ENCODE data around the gene CNN3. TPM values are rescaled to one million over a fixed set of nuclear protein-coding genes. Genes with fewer than 3 reads are reported as not detected.

Gene CNN3
- polyA plus RNA-seq, 1 of the 3 experiments (the other 2 are of a cell fraction) = 204 TPM

- Histone ChIP-seq H3K9me2 (no peaks in the 10 kb centered on the region), H3K9ac (no peak overlapping the region), H3K27me3 (ENCODE audit: insufficient read depth) (no peaks in the 10 kb centered on the region), H3K4me1 (ENCODE audit: control insufficient read depth in 1 of 2, insufficient read depth in 2 of 2, low read depth in 1 of 2, low read length in 1 of 2) (peaks cover 4 to 7% of the 10 kb centered on the region in 2 experiments; a peak in 3 of 4 replicates), H3K4me3 (ENCODE audit: low read depth in 2 of 2, low read length in 1 of 2) (no peak overlapping the region), H3K27ac (ENCODE audit: low read depth in 2 of 2, low read length in 1 of 2) (peak overlapping the region in 1 of 2 experiments; percentile 55; a peak in 2 of 4 replicates), H3K9me3 (no peaks in the 10 kb centered on the region), H3K36me3 (replicated peaks in 1 of 2; ENCODE audit: control insufficient read depth in 1 of 2, insufficient read depth in 2 of 2, low read length in 1 of 2) (peaks cover 86% of the 10 kb centered on the region in 2 experiments), H3F3A (replicated peaks; ENCODE audit: insufficient read depth) (peaks cover 37% of the 10 kb centered on the region), H3K79me2 (ENCODE audit: insufficient read depth) (peaks cover 52% of the 10 kb centered on the region), H2AFZ (ENCODE audit: low read depth) (no peak overlapping the region), H4K20me1 (ENCODE audit: insufficient read depth) (peaks cover 19% of the 10 kb centered on the region), H3K4me2 (no peak overlapping the region)
- ChIA-PET POLR2A (no interaction called here), CTCF (interaction anchor here (1.2 to 3.5 kb wide), 3 partner anchors 44 to 145 kb away, joined by 4 to 19 read pairs (median 4); no protein-coding TSS in a partner anchor)
- TF ChIP-seq NRF1 (IDR thresholded peaks at IDR 0.05; ENCODE audit: low read depth, low read length) = no peak
- no peak for TF ChIP-seq REST (IDR thresholded peaks at IDR 0.05; ENCODE audit: low read depth, low read length)
- TF ChIP-seq RFX5 (IDR thresholded peaks at IDR 0.05; ENCODE audit: low read length) = no peak
- TF ChIP-seq TEAD4 (IDR thresholded peaks at IDR 0.05; ENCODE audit: borderline replicate concordance, insufficient read depth) = no peak
- no peak for TF ChIP-seq FOSL2 (IDR thresholded peaks at IDR 0.05; ENCODE audit: borderline replicate concordance, low read depth)
- TF ChIP-seq SMC3 (IDR thresholded peaks at IDR 0.05; ENCODE audit: low read depth, low read length) = no peak
- TF ChIP-seq RAD21 (IDR thresholded peaks at IDR 0.05; ENCODE audit: low read length) = no peak
- no peak for TF ChIP-seq SIN3A (IDR thresholded peaks at IDR 0.05; ENCODE audit: borderline replicate concordance, low read depth, low read length)
- no peak for TF ChIP-seq MAX (IDR thresholded peaks at IDR 0.05; ENCODE audit: low read depth)
- no peak for TF ChIP-seq MEF2A (IDR thresholded peaks at IDR 0.05; ENCODE audit: borderline replicate concordance, low read depth)
- no peak for TF ChIP-seq RCOR1 (IDR thresholded peaks at IDR 0.05; ENCODE audit: low read length)
- no peak for TF ChIP-seq RXRA (IDR thresholded peaks at IDR 0.05; ENCODE audit: borderline replicate concordance, low read depth)
- TF ChIP-seq NFIC (IDR thresholded peaks at IDR 0.05; ENCODE audit: borderline replicate concordance) = no peak
- no peak for TF ChIP-seq ZBTB33 (IDR thresholded peaks at IDR 0.05; ENCODE audit: borderline replicate concordance, low read depth)
- no peak for TF ChIP-seq ELF1 (IDR thresholded peaks at IDR 0.05)
- no peak for TF ChIP-seq USF2 (IDR thresholded peaks at IDR 0.05; ENCODE audit: borderline replicate concordance, low read depth, low read length)
- no peak for TF ChIP-seq IRF3 (IDR thresholded peaks at IDR 0.05; ENCODE audit: low read depth, low read length)
- no peak for TF ChIP-seq POLR2AphosphoS5 (IDR thresholded peaks at IDR 0.05; ENCODE audit: low read depth, low read length)
- no peak for TF ChIP-seq EP300 (IDR thresholded peaks at IDR 0.05; ENCODE audit: borderline replicate concordance in 1 of 2, low read depth in 1 of 2, low read length in 1 of 2)
- no peak for DNase-seq
- 94% methylated on average over 7 of the region's 7 CpGs for WGBS (ENCODE audit: low lambda C conversion rate)
These were observed 28.2 kb downstream of the CNN3 start for GRCh38 chr1:94898491-94899385.
